Upper lobe of left lung (tissue), 6 donors: Measurements from ENCODE around the gene THBS1. TPM values are rescaled to one million over a fixed set of nuclear protein-coding genes. Genes with fewer than 3 reads are reported as not detected.

Source experiments
- ATAC-seq, 2 donors: fragments of 200-7000 bp; cut with Tn5 transposase; one replicate each; pipeline ENCODE4 v1.9.1; 2022; ENCODE audit warnings: mild to moderate bottlenecking in 2 of 2, moderate library complexity in 2 of 2; ENCODE audit not compliant: low FRiP score in 2 of 2
- DNase-seq, 2 donors: peaks; one replicate each; pipeline ENCODE4 v3.0.0-alpha.2; 2019 to 2020
- H3K27ac ChIP-seq, 4 donors: fragments of 200-600 bp; sonication (generic); one replicate each; pipeline ENCODE4 v1.5.1; 2016 to 2019
- H3K27me3 ChIP-seq, 4 donors: fragments of 200-600 bp; sonication (generic); one replicate each; pipeline ENCODE4 v1.5.1; 2017 to 2019
- H3K36me3 ChIP-seq, 4 donors: fragments of 200-600 bp; sonication (generic); one replicate each; pipeline ENCODE4 v1.5.1; 2016 to 2019
- H3K4me1 ChIP-seq, 4 donors: fragments of 200-600 bp; sonication (generic); one replicate each; pipeline ENCODE4 v1.5.1; 2018 to 2019
- H3K4me3 ChIP-seq, 4 donors: fragments of 200-600 bp; sonication (generic); one replicate each; pipeline ENCODE4 v1.5.1; 2017 to 2019; ENCODE audit warnings: mild to moderate bottlenecking in 2 of 4, moderate library complexity in 1 of 4
- H3K9me3 ChIP-seq, 4 donors: fragments of 200-600 bp; sonication (generic); one replicate each; pipeline ENCODE4 v1.5.1; 2018 to 2019
- CTCF ChIP-seq, 6 experiments: fragments of 450-650 bp in 4 of 6; fragments of 200-600 bp in 2 of 6; sonication (generic) in 2 of 6; IDR thresholded peaks; one replicate each; pipeline ENCODE4 v1.5.1; 2016 to 2019; ENCODE audit warnings: antibody characterized with exemption in 6 of 6
- EP300 ChIP-seq, 4 donors: sonication (generic); formaldehyde crosslinking; IDR thresholded peaks; one replicate each; pipeline ENCODE4 v1.5.1; 2017; ENCODE audit warnings: antibody characterized with exemption in 4 of 4, control low read depth in 2 of 4
- POLR2A ChIP-seq, 4 donors: fragments of 450-650 bp; IDR thresholded peaks; one replicate each; pipeline ENCODE4 v1.5.1; 2016 to 2017; ENCODE audit warnings: antibody characterized with exemption in 4 of 4, mild to moderate bottlenecking in 2 of 4
- POLR2AphosphoS5 ChIP-seq, 2 donors: sonication (generic); formaldehyde crosslinking; IDR thresholded peaks; one replicate each; pipeline ENCODE4 v1.5.1; 2017; ENCODE audit warnings: antibody characterized with exemption in 2 of 2
- WGBS, 2 donors: methylation state at CpG; one replicate each; pipeline ENCODE4 v1.1.5; 2017 to 2018; 5-methylcytosine and 5-hydroxymethylcytosine counted together
- total RNA-seq, 6 donors: library from RNA; depleted of rRNA in 4 of 6; stranded (reverse); fragments of >200 nt in 4 of 6; gene quantifications; one replicate each; pipeline versions ENCODE4 v1.1.0 to v1.2.1, GENCODE V29; 2016 to 2021
- donor health status: DM: no; HTN: no; CAD: no; lungs with moderate emphysema.
- donor health status: DM: no; HTN: yes; CAD: no; lungs with severe emphysema.

The THBS1 gene
- total RNA-seq, 6 donors from 2014 or later = 405 to 497 (median 457) TPM

- WGBS, 2 donors = 88 to 93% methylated on average over 2 of the region's 2 CpGs
- Histone ChIP-seq H3K9me3 (peaks cover 9 to 28% (median 17%) of the 10 kb centered on the region in 4 donors), H3K4me3 (no peak overlapping the region), H3K27me3 (no peaks in the 10 kb centered on the region), H3K36me3 (no peaks in the 10 kb centered on the region), H3K27ac (no peak overlapping the region), H3K4me1 (no peaks in the 10 kb centered on the region)
- ATAC-seq (no peak), DNase-seq (no peak)
- TF ChIP-seq POLR2AphosphoS5 (IDR thresholded peaks at IDR 0.05) (no peak), CTCF (IDR thresholded peaks at IDR 0.05) (no peak), POLR2A (IDR thresholded peaks at IDR 0.05) (no peak)
Observed at GRCh38 chr15:39608185-39609139, 27.6 kb downstream of the THBS1 start.

GRCh38 chr15:39609166-39609916 is 28.5 kb downstream of the THBS1 start:
- Histone ChIP-seq H3K36me3 (no peaks in the 10 kb centered on the region), H3K4me1 (no peaks in the 10 kb centered on the region), H3K27ac (no peak overlapping the region), H3K9me3 (peaks cover 9 to 28% (median 20%) of the 10 kb centered on the region in 4 donors), H3K27me3 (no peaks in the 10 kb centered on the region), H3K4me3 (no peak overlapping the region)
- DNase-seq (no peak), ATAC-seq (peak in 1 of 2 donors; percentile 43)
- TF ChIP-seq EP300 (IDR thresholded peaks at IDR 0.05) (no peak), POLR2A (IDR thresholded peaks at IDR 0.05) (no peak), CTCF (IDR thresholded peaks at IDR 0.05) (no peak), POLR2AphosphoS5 (IDR thresholded peaks at IDR 0.05) (no peak)
- WGBS, 2 donors = 80 to 82% methylated on average over 4 of the region's 4 CpGs

- Histone ChIP-seq H3K4me1 (no peaks in the 10 kb centered on the region), H3K9me3 (peaks cover 9 to 28% (median 20%) of the 10 kb centered on the region in 4 donors), H3K4me3 (no peak overlapping the region), H3K36me3 (no peaks in the 10 kb centered on the region), H3K27ac (no peak overlapping the region), H3K27me3 (no peaks in the 10 kb centered on the region)
- DNase-seq (no peak), ATAC-seq (no peak)
- no peak for TF ChIP-seq POLR2AphosphoS5 (IDR thresholded peaks at IDR 0.05)
- TF ChIP-seq EP300 (IDR thresholded peaks at IDR 0.05) = no peak
- TF ChIP-seq CTCF (IDR thresholded peaks at IDR 0.05) = no peak
- no peak for TF ChIP-seq POLR2A (IDR thresholded peaks at IDR 0.05)
Observed at GRCh38 chr15:39610665-39611064, 29.8 kb downstream of the THBS1 start.

DNA sequence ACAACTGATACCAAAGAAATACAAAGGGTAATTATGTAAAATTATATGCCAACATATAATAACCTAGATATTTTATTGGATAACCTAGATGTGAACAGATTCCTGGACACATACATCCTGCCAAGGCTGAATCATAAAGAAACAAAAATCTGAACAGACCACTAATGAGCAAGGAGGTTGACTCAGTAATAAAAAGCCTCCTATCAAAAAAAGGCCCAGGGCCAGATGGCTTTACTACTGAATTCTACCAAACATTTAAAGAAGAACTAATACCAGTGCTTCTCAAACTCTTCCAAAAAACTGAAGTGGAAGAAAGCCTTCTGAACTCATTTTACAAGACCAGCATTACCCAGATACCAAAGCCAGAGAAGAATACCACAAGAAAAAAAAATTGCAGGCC is 32.4 kb downstream of the THBS1 start:
- no peak overlapping the region for H3K27ac ChIP-seq

More for the DNA sequence above, 32.4 kb downstream of the THBS1 start:
- H3K4me3 ChIP-seq = no peak overlapping the region
- ATAC-seq = no peak
- H3K9me3 ChIP-seq = peaks cover 9 to 28% (median 20%) of the 10 kb centered on the region in 4 donors
- no peaks in the 10 kb centered on the region for H3K27me3 ChIP-seq
- H3K36me3 ChIP-seq = no peaks in the 10 kb centered on the region
- TF ChIP-seq POLR2AphosphoS5 (IDR thresholded peaks at IDR 0.05) = no peak
- no peak for TF ChIP-seq CTCF (IDR thresholded peaks at IDR 0.05)
- TF ChIP-seq POLR2A (IDR thresholded peaks at IDR 0.05) = no peak
- no peak for TF ChIP-seq EP300 (IDR thresholded peaks at IDR 0.05)
- no peak for DNase-seq
- no peaks in the 10 kb centered on the region for H3K4me1 ChIP-seq
